Sigmoid colon (tissue), 7 donors: Measurements from ENCODE around the gene CCDC188. TPM values are rescaled to one million over a fixed set of nuclear protein-coding genes. Genes with fewer than 3 reads are reported as not detected.

Experiments used
- DNase-seq: peaks from one replicate; pipeline ENCODE4 v3.0.0-alpha.2; 2019
- H3K27ac ChIP-seq, 4 donors: fragments of 200-600 bp; sonication (generic); one replicate each; pipeline ENCODE4 v1.5.1; 2016 to 2019; ENCODE audit warnings: mild to moderate bottlenecking in 1 of 4
- H3K27me3 ChIP-seq, 3 donors: fragments of 200-600 bp; sonication (generic); one replicate each; pipeline ENCODE4 v1.5.1; 2019; ENCODE audit warnings: mild to moderate bottlenecking in 1 of 3
- H3K36me3 ChIP-seq, 4 donors: fragments of 200-600 bp; sonication (generic); one replicate each; pipeline ENCODE4 v1.5.1; 2016 to 2019
- H3K4me1 ChIP-seq, 4 donors: fragments of 200-600 bp; sonication (generic); one replicate each; pipeline ENCODE4 v1.5.1; 2017 to 2019
- H3K4me3 ChIP-seq, 4 donors: fragments of 200-600 bp; sonication (generic); one replicate each; pipeline ENCODE4 v1.5.1; 2017 to 2019; ENCODE audit warnings: mild to moderate bottlenecking in 2 of 4, moderate library complexity in 1 of 4
- H3K9me3 ChIP-seq, 4 donors: fragments of 200-600 bp in 3 of 4; sonication (generic) in 3 of 4; one replicate each; pipeline versions ENCODE4 v1.5.1 to v1.6.1; 2013 to 2019
- CTCF ChIP-seq, 4 experiments: fragments of 450-650 bp in 3 of 4; fragments of 200-600 bp in 1 of 4; IDR thresholded peaks; one replicate each; pipeline ENCODE4 v1.5.1; 2016 to 2019; ENCODE audit warnings: antibody characterized with exemption in 4 of 4, mild to moderate bottlenecking in 3 of 4, moderate library complexity in 2 of 4
- EP300 ChIP-seq, 4 donors: sonication (generic); formaldehyde crosslinking; IDR thresholded peaks; one replicate each; pipeline ENCODE4 v1.6.1; 2017; ENCODE audit warnings: antibody characterized with exemption in 4 of 4
- POLR2A ChIP-seq, 2 donors: fragments of 450-650 bp; IDR thresholded peaks; one replicate each; pipeline ENCODE4 v1.6.1; 2016; ENCODE audit warnings: antibody characterized with exemption in 2 of 2, mild to moderate bottlenecking in 2 of 2, moderate library complexity in 2 of 2
- POLR2AphosphoS5 ChIP-seq, 4 donors: sonication (generic); formaldehyde crosslinking; IDR thresholded peaks; one replicate each; pipeline ENCODE4 v1.6.1; 2017; ENCODE audit warnings: antibody characterized with exemption in 4 of 4
- WGBS, 2 donors: extraction: QIAGEN DNeasy Blood & Tissue Kit; methylation state at CpG; one replicate each; pipeline ENCODE4 v1.1.7; 2013; 5-methylcytosine and 5-hydroxymethylcytosine counted together
- intact Hi-C: fragments of 100-400 bp; cut with DNase I; formaldehyde crosslinking; loops from one replicate; pipeline ENCODE4 v1.15.1; 2023
- polyA plus RNA-seq, 3 donors: library from polyadenylated mRNA; stranded (reverse); fragments of 200-250 nt; gene quantifications; one replicate each; pipeline ENCODE4 v1.2.3, GENCODE V29; 2013
- total RNA-seq, 4 donors: library from RNA; depleted of rRNA; stranded (reverse); fragments of >200 nt; gene quantifications; one replicate each; pipeline ENCODE4 v1.1.0, GENCODE V29; 2016
- donor health status: healthy with polysubstance abuse.
- donor health status: Bipolar disorder and iron deficiency.
- donor health status: healthy.

Gene CCDC188
- total and polyA plus RNA-seq, 7 donors: 0.41 to 1.1 TPM; not detected in 5

GRCh38 chr22:20147237-20147988 lies 3.4 kb downstream of the CCDC188 start:
- no peak for DNase-seq
- no peaks in the 10 kb centered on the region for H3K4me1 ChIP-seq
- TF ChIP-seq POLR2A (IDR thresholded peaks at IDR 0.05) (no peak), POLR2AphosphoS5 (IDR thresholded peaks at IDR 0.05) (no peak), CTCF (IDR thresholded peaks at IDR 0.05) (no peak), EP300 (IDR thresholded peaks at IDR 0.05) (no peak)
- H3K9me3 ChIP-seq: no peaks in the 10 kb centered on the region
- peaks cover 0 to 24% (median 0%) of the 10 kb centered on the region in 4 donors for H3K36me3 ChIP-seq
- 61 to 63% methylated on average over 14 of the region's 14 CpGs for WGBS, 2 donors
- intact Hi-C loops: no loop called here
- no peak overlapping the region for H3K27ac ChIP-seq
- H3K27me3 ChIP-seq: no peaks in the 10 kb centered on the region
- no peak overlapping the region for H3K4me3 ChIP-seq

- Histone ChIP-seq H3K36me3 (peaks cover 0 to 24% (median 0%) of the 10 kb centered on the region in 4 donors), H3K9me3 (no peaks in the 10 kb centered on the region), H3K4me3 (no peak overlapping the region), H3K4me1 (no peaks in the 10 kb centered on the region), H3K27me3 (no peaks in the 10 kb centered on the region), H3K27ac (no peak overlapping the region)
- no peak for DNase-seq
- TF ChIP-seq POLR2A (IDR thresholded peaks at IDR 0.05): no peak
- TF ChIP-seq POLR2AphosphoS5 (IDR thresholded peaks at IDR 0.05): no peak
- no peak for TF ChIP-seq CTCF (IDR thresholded peaks at IDR 0.05)
- no peak for TF ChIP-seq EP300 (IDR thresholded peaks at IDR 0.05)
- intact Hi-C loops: no loop called here
- WGBS, 2 donors: 78 to 84% methylated on average over 22 of the region's 22 CpGs
These were observed 4.1 kb downstream of the CCDC188 start for GRCh38 chr22:20146777-20147176.

- Histone ChIP-seq H3K4me3 (no peak overlapping the region), H3K9me3 (no peaks in the 10 kb centered on the region), H3K27me3 (no peaks in the 10 kb centered on the region), H3K27ac (no peak overlapping the region), H3K36me3 (peaks cover 0 to 24% (median 0%) of the 10 kb centered on the region in 4 donors), H3K4me1 (no peaks in the 10 kb centered on the region)
- WGBS, 2 donors: 93 to 94% methylated on average over 21 of the region's 21 CpGs
- intact Hi-C loops: no loop called here
- no peak for DNase-seq
- TF ChIP-seq POLR2A (IDR thresholded peaks at IDR 0.05) (no peak), EP300 (IDR thresholded peaks at IDR 0.05) (no peak), CTCF (IDR thresholded peaks at IDR 0.05) (no peak), POLR2AphosphoS5 (IDR thresholded peaks at IDR 0.05) (no peak)
These were observed 5.0 kb downstream of the CCDC188 start for GRCh38 chr22:20145832-20146223.

GRCh38 chr22:20145206-20145831 lies 5.5 kb downstream of the CCDC188 start:
- Histone ChIP-seq H3K4me3 (no peak overlapping the region), H3K9me3 (no peaks in the 10 kb centered on the region), H3K27me3 (no peaks in the 10 kb centered on the region), H3K27ac (no peak overlapping the region), H3K36me3 (peaks cover 0 to 26% (median 0%) of the 10 kb centered on the region in 4 donors), H3K4me1 (no peaks in the 10 kb centered on the region)
- 91% methylated on average over 22 of the region's 22 CpGs for WGBS, 2 donors
- intact Hi-C loops: no loop called here
- TF ChIP-seq POLR2A (IDR thresholded peaks at IDR 0.05) (no peak), POLR2AphosphoS5 (IDR thresholded peaks at IDR 0.05) (no peak), EP300 (IDR thresholded peaks at IDR 0.05) (no peak), CTCF (IDR thresholded peaks at IDR 0.05) (no peak)
- no peak for DNase-seq
